H1 (cell line): Measurements from ENCODE around the gene ST3GAL2. TPM values are rescaled to one million over a fixed set of nuclear protein-coding genes. Genes with fewer than 3 reads are reported as not detected.

ENCODE experiments used
- BACH1 ChIP-seq: IDR thresholded peaks from 2 replicates; pipeline ENCODE4 v1.6.1; 2012; ENCODE audit warnings: low read length, improper control_type of control experiment
- CHD7 ChIP-seq: fragments of 300-600 bp; sonication (generic); IDR thresholded peaks from 2 replicates; pipeline ENCODE4 v1.7.1; 2012; ENCODE audit warnings: low read length, moderate library complexity, mild to moderate bottlenecking, inconsistent platforms; ENCODE audit not compliant: insufficient replicate concordance
- CREB1 ChIP-seq: IDR thresholded peaks from 2 replicates; pipeline ENCODE4 v1.6.1; 2012; ENCODE audit warnings: inconsistent platforms
- EP300 ChIP-seq, 2 experiments: IDR thresholded peaks; 1 replicate in 1 of 2; 2 replicates in 1 of 2; pipeline ENCODE4 v1.6.1; 2011 to 2012; ENCODE audit warnings: low read depth in 2 of 2, low read length in 2 of 2, mild to moderate bottlenecking in 2 of 2, borderline replicate concordance in 1 of 2, inconsistent platforms in 1 of 2, moderate library complexity in 1 of 2
- POU5F1 ChIP-seq: IDR thresholded peaks from 2 replicates; pipeline ENCODE4 v1.6.1; 2011; ENCODE audit warnings: low read depth, mild to moderate bottlenecking, low read length, moderate library complexity
- USF2 ChIP-seq: IDR thresholded peaks from 2 replicates; pipeline ENCODE4 v1.6.1; 2011; ENCODE audit warnings: low read length, improper control_type of control experiment
- polyA plus RNA-seq, 7 experiments: library from polyadenylated mRNA; depleted of rRNA in 3 of 7; stranded (reverse) in 5 of 7; unstranded in 2 of 7; fragments of >200 nt in 5 of 7; fragments of 200-250 nt in 2 of 7; gene quantifications; 1 replicate in 5 of 7; 2 replicates in 1 of 7; 4 replicates in 1 of 7; pipeline versions ENCODE4 v1.2.1 to v1.2.3, GENCODE V29; 2011 to 2013; ENCODE audit warnings: missing spikeins in 2 of 7, mixed read lengths in 2 of 7
- total RNA-seq: library from RNA; stranded (reverse); fragmentation: NEBNext Ultra II Directional; extraction: Animal tissue kit (Norgen Biotek cat#: 25700); gene quantifications from 2 replicates; pipeline ENCODE4 v1.2.1, GENCODE V29; 2021

ST3GAL2 gene
- total and polyA plus RNA-seq, 2 of the 8 experiments (the other 6 are each of a cell fraction or from before 2014, with no cell fraction given) = 14.4 to 39.7 TPM

- no peak for TF ChIP-seq CHD7
- TF ChIP-seq EP300 (IDR thresholded peaks at IDR 0.05; ENCODE audit: borderline replicate concordance in 1 of 2, low read depth in 2 of 2, low read length in 2 of 2) = no peak
- no peak for TF ChIP-seq USF2
- no peak for TF ChIP-seq CREB1
- no peak for TF ChIP-seq BACH1
- no peak for TF ChIP-seq POU5F1
Observed at GRCh38 chr16:70432356-70432722, 6.6 kb downstream of the ST3GAL2 start (continued).
